ENCODE measurements around the gene MX2.

Gene MX2

DNA sequence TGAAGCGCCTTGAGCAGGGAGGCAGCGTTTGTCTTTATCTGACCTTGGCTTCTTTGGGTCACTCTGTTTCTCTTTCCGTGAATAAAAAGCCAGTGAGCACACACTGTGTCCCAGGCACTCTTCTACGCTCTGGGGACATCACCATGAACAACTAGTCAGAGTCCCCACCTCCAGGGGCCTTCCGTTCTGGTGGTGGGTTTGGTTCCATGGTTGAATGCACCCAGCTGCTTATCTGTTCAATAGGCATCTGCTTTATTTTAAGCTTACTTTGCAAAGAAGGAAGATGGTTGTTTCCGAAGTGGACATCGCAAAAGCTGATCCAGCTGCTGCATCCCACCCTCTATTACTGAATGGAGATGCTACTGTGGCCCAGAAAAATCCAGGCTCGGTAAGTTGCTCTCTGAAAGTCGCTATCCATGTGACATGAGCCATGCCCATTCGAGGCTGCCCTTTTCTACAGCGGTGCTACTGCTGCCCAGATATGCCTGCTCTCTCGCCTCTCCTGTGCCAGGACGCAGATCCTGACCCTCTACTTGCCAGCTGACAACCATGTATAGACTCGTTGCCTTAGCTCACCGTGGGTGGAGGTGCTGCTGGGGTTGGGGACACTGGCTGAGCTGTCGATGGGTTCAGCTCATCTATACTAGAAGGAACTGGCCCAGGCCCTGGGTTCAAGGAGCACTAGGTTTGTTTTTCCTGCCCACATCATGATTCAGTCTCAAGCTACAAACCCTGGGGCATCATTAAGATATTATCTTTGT, 70.1 kb downstream of the MX2 start:
- no peak for TF ChIP-seq CTCF (IDR thresholded peaks at IDR 0.05; ENCODE audit: low read length, missing control alignments)
- no peak overlapping the region for H3K4me3 ChIP-seq (replicated peaks; ENCODE audit: low read depth, low read length)
- DNase-seq (ENCODE audit: low read depth), result no peak

GRCh38 chr21:41432562-41433460, 71.0 kb downstream of the MX2 start:
- H3K4me3 ChIP-seq (replicated peaks; ENCODE audit: low read depth, low read length), result no peak overlapping the region
- no peak for DNase-seq (ENCODE audit: low read depth)
- TF ChIP-seq CTCF (IDR thresholded peaks at IDR 0.05; ENCODE audit: low read length, missing control alignments), result no peak

GRCh38 chr21:41433566-41433965, 71.7 kb downstream of the MX2 start:
- no peak for DNase-seq (ENCODE audit: low read depth)
- no peak for TF ChIP-seq CTCF (IDR thresholded peaks at IDR 0.05; ENCODE audit: low read length, missing control alignments)
- H3K4me3 ChIP-seq (replicated peaks; ENCODE audit: low read depth, low read length), result no peak overlapping the region

- no peak for DNase-seq (ENCODE audit: low read depth)
- H3K4me3 ChIP-seq (replicated peaks; ENCODE audit: low read depth, low read length), result no peak overlapping the region
- no peak for TF ChIP-seq CTCF (IDR thresholded peaks at IDR 0.05; ENCODE audit: low read length, missing control alignments)
Observed at GRCh38 chr21:41435706-41436105, 73.9 kb downstream of the MX2 start.

DNA sequence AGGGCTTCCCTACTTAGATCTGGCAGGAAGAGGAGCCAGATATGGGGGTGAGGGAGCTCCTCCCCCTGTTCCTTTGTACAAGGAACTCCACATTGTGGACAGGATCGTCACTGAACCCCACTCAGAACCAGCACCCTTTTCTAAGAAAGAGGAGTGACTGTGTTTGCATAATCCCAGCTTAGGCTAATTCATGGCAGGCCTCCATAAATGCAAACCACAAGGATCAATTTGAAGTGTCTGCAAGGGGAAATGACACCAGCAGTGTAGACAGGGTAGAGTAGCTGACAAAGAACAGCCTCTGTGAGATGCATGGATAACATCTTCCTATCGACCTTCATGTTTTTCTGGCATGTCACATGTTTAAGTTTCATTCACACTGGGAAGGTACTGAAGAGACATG, 75.9 kb downstream of the MX2 start:
- TF ChIP-seq CTCF (IDR thresholded peaks at IDR 0.05; ENCODE audit: low read length, missing control alignments), result no peak
- no peak overlapping the region for H3K4me3 ChIP-seq (replicated peaks; ENCODE audit: low read depth, low read length)
- no peak for DNase-seq (ENCODE audit: low read depth)

DNA sequence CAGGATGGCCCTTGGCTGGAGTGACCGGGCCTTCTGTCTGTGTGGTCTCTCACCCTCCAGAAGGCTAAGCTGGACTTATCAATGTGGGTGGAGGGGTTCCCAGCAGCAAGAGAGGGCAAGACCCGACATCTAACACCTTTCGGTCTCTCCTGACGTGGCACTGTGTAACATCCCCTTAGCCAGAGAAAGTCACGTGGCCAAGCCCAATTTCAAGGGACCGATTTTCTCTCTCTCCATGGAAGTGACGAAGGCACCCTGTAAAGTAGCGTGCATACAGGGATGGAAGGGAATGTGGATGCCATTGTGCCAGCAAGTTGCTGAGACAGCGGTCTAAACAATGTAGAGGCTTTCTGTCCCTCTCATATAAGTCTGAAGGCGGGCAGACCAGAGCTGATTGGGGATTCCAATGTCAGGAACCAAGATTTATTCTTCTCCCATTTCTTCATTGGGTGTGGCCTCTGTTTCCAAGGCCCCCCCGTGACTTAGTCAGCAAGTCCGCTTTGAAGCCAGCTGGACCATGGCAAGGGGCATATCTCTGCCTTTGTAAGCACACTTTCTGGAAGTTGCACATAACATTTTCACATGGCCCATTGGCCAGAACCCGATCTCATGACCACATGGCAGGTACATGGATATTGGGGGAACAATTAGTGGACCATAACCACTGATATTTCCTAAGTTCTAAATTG, 76.7 kb downstream of the MX2 start:
- no peak for TF ChIP-seq CTCF (IDR thresholded peaks at IDR 0.05; ENCODE audit: low read length, missing control alignments)
- DNase-seq (ENCODE audit: low read depth), result no peak
- no peak overlapping the region for H3K4me3 ChIP-seq (replicated peaks; ENCODE audit: low read depth, low read length)

Data from fibroblast of pulmonary artery (primary cell).